ENCODE data around the gene B4GALNT1. TPM values are rescaled to one million over a fixed set of nuclear protein-coding genes. Genes with fewer than 3 reads are reported as not detected.

Gene B4GALNT1
- total and polyA plus RNA-seq, 12 donors, result 2.0 to 9.3 (median 5.4) TPM

- no peak overlapping the region for H3K27ac ChIP-seq
- no peak overlapping the region for H3K4me3 ChIP-seq
- H3K9me3 ChIP-seq, result no peaks in the 10 kb centered on the region
- H3K4me1 ChIP-seq, result peaks cover 0 to 39% (median 21%) of the 10 kb centered on the region in 9 donors
- peaks cover 0 to 5% (median 0%) of the 10 kb centered on the region in 9 donors for H3K36me3 ChIP-seq
- TF ChIP-seq CTCF (IDR thresholded peaks at IDR 0.05), result no peak
- DNase-seq, result no peak
- intact Hi-C loops (cut with DNase I), result loop anchor here in 4 of 10 donors (5.0 to 10.0 kb wide), 3 partner anchors 165 to 175 kb away; partner anchors contain the start of genes GLI1 (in 3 of the 4) and INHBE (in 3 of the 4)
- 87 to 88% methylated on average over 5 of the region's 5 CpGs for WGBS, 2 donors
- ATAC-seq, result no peak
- H3K27me3 ChIP-seq, result peaks cover 6 to 100% (median 62%) of the 10 kb centered on the region in 7 donors
Measured at GRCh38 chr12:57629897-57630471, 3.0 kb downstream of the B4GALNT1 start.

- ATAC-seq (no peak), DNase-seq (no peak)
- peaks cover 0 to 10% (median 0%) of the 10 kb centered on the region in 9 donors for H3K36me3 ChIP-seq
- TF ChIP-seq CTCF (IDR thresholded peaks at IDR 0.05), result no peak
- H3K27me3 ChIP-seq, result peaks cover 6 to 96% (median 64%) of the 10 kb centered on the region in 7 donors
- 59 to 71% methylated on average over 29 of the region's 29 CpGs for WGBS, 2 donors
- H3K4me1 ChIP-seq, result peaks cover 0 to 37% (median 20%) of the 10 kb centered on the region in 9 donors
- intact Hi-C loops (cut with DNase I), result loop anchor here in 2 of 10 donors (10.0 kb wide), 2 partner anchors 164 to 174 kb away; partner anchors contain the start of genes GLI1 (in 1 of the 2) and INHBE (in 1 of the 2)
- no peaks in the 10 kb centered on the region for H3K9me3 ChIP-seq
- H3K27ac ChIP-seq, result no peak overlapping the region
- H3K4me3 ChIP-seq, result no peak overlapping the region
Measured at GRCh38 chr12:57628280-57629191, 4.5 kb downstream of the B4GALNT1 start.

GRCh38 chr12:57627501-57628279, 5.3 kb downstream of the B4GALNT1 start:
- Histone ChIP-seq H3K36me3 (peaks cover 0 to 10% (median 0%) of the 10 kb centered on the region in 9 donors), H3K27me3 (peaks cover 6 to 96% (median 71%) of the 10 kb centered on the region in 7 donors), H3K9me3 (no peaks in the 10 kb centered on the region), H3K27ac (no peak overlapping the region), H3K4me1 (peaks cover 0 to 29% (median 14%) of the 10 kb centered on the region in 9 donors), H3K4me3 (no peak overlapping the region)
- 15 to 26% methylated on average over 64 to 67 of the region's 67 CpGs for WGBS, 2 donors
- ATAC-seq, result no peak
- DNase-seq, result no peak
- no peak for TF ChIP-seq CTCF (IDR thresholded peaks at IDR 0.05)
- intact Hi-C loops (cut with DNase I), result loop anchor here in 2 of 10 donors (10.0 kb wide), 2 partner anchors 163 to 173 kb away; partner anchors contain the start of genes GLI1 (in 1 of the 2) and INHBE (in 1 of the 2)
